Spleen (tissue), 11 donors: Measurements from ENCODE around the gene CACNA1C. TPM values are rescaled to one million over a fixed set of nuclear protein-coding genes. Genes with fewer than 3 reads are reported as not detected.

Experiments
- DNase-seq: peaks from one replicate; pipeline ENCODE4 v3.0.0-alpha.2; 2020
- H3K27ac ChIP-seq, 8 donors: fragments of 200-600 bp; sonication (generic) in 7 of 8; 1 replicate in 4 of 8; 2 replicates in 4 of 8; pipeline versions ENCODE4 v1.5.0 to v1.8.0; 2016 to 2021; ENCODE audit warnings: inconsistent platforms in 4 of 8, mild to moderate bottlenecking in 4 of 8, moderate library complexity in 1 of 8
- H3K27me3 ChIP-seq, 7 donors: fragments of 200-600 bp; sonication (generic) in 6 of 7; replicated peaks in 1 of 7; 1 replicate in 4 of 7; 2 replicates in 3 of 7; pipeline versions ENCODE4 v1.5.0 to v1.8.0; 2016 to 2021; ENCODE audit warnings: inconsistent platforms in 3 of 7, mild to moderate bottlenecking in 1 of 7
- H3K36me3 ChIP-seq, 6 donors: fragments of 200-600 bp; sonication (generic) in 5 of 6; 1 replicate in 4 of 6; 2 replicates in 2 of 6; pipeline versions ENCODE4 v1.5.0 to v1.8.0; 2016 to 2021; ENCODE audit warnings: inconsistent platforms in 2 of 6
- H3K4me1 ChIP-seq, 6 donors: fragments of 200-600 bp; sonication (generic) in 5 of 6; 1 replicate in 3 of 6; 2 replicates in 3 of 6; pipeline versions ENCODE4 v1.5.0 to v1.8.0; 2016 to 2021; ENCODE audit warnings: inconsistent platforms in 3 of 6
- H3K4me3 ChIP-seq, 8 donors: fragments of 200-600 bp; sonication (generic) in 7 of 8; 1 replicate in 4 of 8; 2 replicates in 4 of 8; pipeline versions ENCODE4 v1.5.0 to v1.8.0; 2016 to 2021; ENCODE audit warnings: inconsistent platforms in 4 of 8, mild to moderate bottlenecking in 4 of 8, moderate library complexity in 2 of 8
- H3K9me3 ChIP-seq, 8 donors: fragments of 200-600 bp; sonication (generic) in 7 of 8; 1 replicate in 4 of 8; 2 replicates in 4 of 8; pipeline versions ENCODE4 v1.5.0 to v1.8.0; 2016 to 2021; ENCODE audit warnings: inconsistent platforms in 4 of 8
- POLR2A ChIP-seq, 3 donors: fragments of 450-650 bp; IDR thresholded peaks; one replicate each; pipeline ENCODE4 v1.5.1; 2017; ENCODE audit warnings: antibody characterized with exemption in 3 of 3, mild to moderate bottlenecking in 1 of 3
- POLR2AphosphoS5 ChIP-seq, 3 donors: sonication (generic); formaldehyde crosslinking; IDR thresholded peaks; one replicate each; pipeline ENCODE4 v1.5.1; 2017; ENCODE audit warnings: antibody characterized with exemption in 3 of 3
- WGBS, 5 donors: extraction: QIAGEN DNeasy Blood & Tissue Kit in 3 of 5; methylation state at CpG; one replicate each; pipeline versions ENCODE4 v1.1.5 to v1.1.7; 2013 to 2018; 5-methylcytosine and 5-hydroxymethylcytosine counted together
- intact Hi-C: fragments of 100-400 bp; cut with DNase I; formaldehyde crosslinking; loops from one replicate; pipeline ENCODE4 v1.15.0; 2023; ENCODE audit warnings: low total_unique reads
- polyA plus RNA-seq, 3 donors: library from polyadenylated mRNA; stranded (reverse); fragments of 200-250 nt; gene quantifications; one replicate each; pipeline ENCODE4 v1.2.1, GENCODE V29; 2013
- total RNA-seq, 7 donors: library from RNA; depleted of rRNA in 3 of 7; stranded (reverse); fragments of >200 nt in 3 of 7; fragmentation: NEBNext Ultra II Directional in 4 of 7; extraction: Animal tissue kit (Norgen Biotek cat#: 25700) in 4 of 7; gene quantifications; one replicate each; pipeline versions ENCODE4 v1.1.0 to v1.2.1, GENCODE V29; 2016 to 2021
- TF ChIP-seq, protein P1 (sequence below), 11 experiments: fragments of 200-600 bp in 7 of 11; fragments of 450-650 bp in 4 of 11; sonication (generic) in 4 of 11; IDR thresholded peaks in 8 of 11; conservative IDR thresholded peaks in 3 of 11; 1 replicate in 7 of 11; 2 replicates in 4 of 11; pipeline versions ENCODE4 v1.4.0 to v1.8.0; 2016 to 2021; ENCODE audit warnings: antibody characterized with exemption in 11 of 11, inconsistent platforms in 4 of 11, mild to moderate bottlenecking in 1 of 11
- donor health status: healthy with polysubstance abuse.
- donor health status: DM: no; HTN: no; CAD: no; lungs with moderate emphysema.
- donor health status: DM: no; HTN: no; CAD: no.
- donor health status: Bipolar disorder and iron deficiency.
- donor health status: healthy.
- donor health status: DM: no; HTN: no; CAD: no.
- donor health status: DM: yes; HTN: yes; CAD: no.

CACNA1C gene
- total and polyA plus RNA-seq, 10 donors: 0.67 to 27.6 (median 18.4) TPM

- peaks cover 0 to 27% (median 0%) of the 10 kb centered on the region in 7 donors for H3K27me3 ChIP-seq
- H3K4me3 ChIP-seq: no peak overlapping the region
- WGBS, 5 donors: 87 to 99% (median 96%) methylated on average over 15 of the region's 15 CpGs
- H3K9me3 ChIP-seq: no peaks in the 10 kb centered on the region
- TF ChIP-seq, protein P1, sequence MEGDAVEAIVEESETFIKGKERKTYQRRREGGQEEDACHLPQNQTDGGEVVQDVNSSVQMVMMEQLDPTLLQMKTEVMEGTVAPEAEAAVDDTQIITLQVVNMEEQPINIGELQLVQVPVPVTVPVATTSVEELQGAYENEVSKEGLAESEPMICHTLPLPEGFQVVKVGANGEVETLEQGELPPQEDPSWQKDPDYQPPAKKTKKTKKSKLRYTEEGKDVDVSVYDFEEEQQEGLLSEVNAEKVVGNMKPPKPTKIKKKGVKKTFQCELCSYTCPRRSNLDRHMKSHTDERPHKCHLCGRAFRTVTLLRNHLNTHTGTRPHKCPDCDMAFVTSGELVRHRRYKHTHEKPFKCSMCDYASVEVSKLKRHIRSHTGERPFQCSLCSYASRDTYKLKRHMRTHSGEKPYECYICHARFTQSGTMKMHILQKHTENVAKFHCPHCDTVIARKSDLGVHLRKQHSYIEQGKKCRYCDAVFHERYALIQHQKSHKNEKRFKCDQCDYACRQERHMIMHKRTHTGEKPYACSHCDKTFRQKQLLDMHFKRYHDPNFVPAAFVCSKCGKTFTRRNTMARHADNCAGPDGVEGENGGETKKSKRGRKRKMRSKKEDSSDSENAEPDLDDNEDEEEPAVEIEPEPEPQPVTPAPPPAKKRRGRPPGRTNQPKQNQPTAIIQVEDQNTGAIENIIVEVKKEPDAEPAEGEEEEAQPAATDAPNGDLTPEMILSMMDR (IDR thresholded peaks at IDR 0.05 in 8 of 11, conservative IDR thresholded peaks at IDR 0.05 in 3 of 11): no peak
- no peak for TF ChIP-seq POLR2A (IDR thresholded peaks at IDR 0.05)
- TF ChIP-seq POLR2AphosphoS5 (IDR thresholded peaks at IDR 0.05): no peak
- H3K27ac ChIP-seq: peak overlapping the region in 1 of 8 donors; percentile 66
- no peaks in the 10 kb centered on the region for H3K36me3 ChIP-seq
- DNase-seq: no peak
- H3K4me1 ChIP-seq: peaks cover 0 to 48% (median 15%) of the 10 kb centered on the region in 6 donors
- intact Hi-C loops: no loop called here
These were observed 451.8 kb downstream of the CACNA1C start for GRCh38 chr12:2504577-2504976.

GRCh38 chr12:2507814-2508213 lies 455.0 kb downstream of the CACNA1C start:
- Histone ChIP-seq H3K27ac (peak overlapping the region in 5 of 8 donors; percentile 0 to 63 (median 42)), H3K36me3 (no peaks in the 10 kb centered on the region), H3K9me3 (no peaks in the 10 kb centered on the region), H3K4me3 (no peak overlapping the region), H3K4me1 (peaks cover 0 to 34% (median 4%) of the 10 kb centered on the region in 6 donors), H3K27me3 (peaks cover 0 to under 1% (median 0%) of the 10 kb centered on the region in 7 donors)
- 75 to 80% (median 79%) methylated on average over 7 of the region's 7 CpGs for WGBS, 5 donors
- TF ChIP-seq, protein P1 (IDR thresholded peaks at IDR 0.05 in 8 of 11, conservative IDR thresholded peaks at IDR 0.05 in 3 of 11): no peak
- TF ChIP-seq POLR2A (IDR thresholded peaks at IDR 0.05): no peak
- TF ChIP-seq POLR2AphosphoS5 (IDR thresholded peaks at IDR 0.05): peak in 2 of 3 donors; percentile 41 to 47
- no peak for DNase-seq
- intact Hi-C loops: no loop called here

GRCh38 chr12:2509137-2509536 lies 456.4 kb downstream of the CACNA1C start:
- H3K36me3 ChIP-seq: no peaks in the 10 kb centered on the region
- intact Hi-C loops: no loop called here
- H3K27ac ChIP-seq: no peak overlapping the region
- WGBS, 5 donors: 76 to 91% (median 81%) methylated on average over 5 of the region's 5 CpGs
- H3K4me1 ChIP-seq: peaks cover 0 to 22% (median 0%) of the 10 kb centered on the region in 6 donors
- H3K4me3 ChIP-seq: no peak overlapping the region
- TF ChIP-seq, protein P1 (IDR thresholded peaks at IDR 0.05 in 8 of 11, conservative IDR thresholded peaks at IDR 0.05 in 3 of 11): no peak
- TF ChIP-seq POLR2AphosphoS5 (IDR thresholded peaks at IDR 0.05) (no peak), POLR2A (IDR thresholded peaks at IDR 0.05) (no peak)
- no peak for DNase-seq
- no peaks in the 10 kb centered on the region for H3K9me3 ChIP-seq
- no peaks in the 10 kb centered on the region for H3K27me3 ChIP-seq

DNA sequence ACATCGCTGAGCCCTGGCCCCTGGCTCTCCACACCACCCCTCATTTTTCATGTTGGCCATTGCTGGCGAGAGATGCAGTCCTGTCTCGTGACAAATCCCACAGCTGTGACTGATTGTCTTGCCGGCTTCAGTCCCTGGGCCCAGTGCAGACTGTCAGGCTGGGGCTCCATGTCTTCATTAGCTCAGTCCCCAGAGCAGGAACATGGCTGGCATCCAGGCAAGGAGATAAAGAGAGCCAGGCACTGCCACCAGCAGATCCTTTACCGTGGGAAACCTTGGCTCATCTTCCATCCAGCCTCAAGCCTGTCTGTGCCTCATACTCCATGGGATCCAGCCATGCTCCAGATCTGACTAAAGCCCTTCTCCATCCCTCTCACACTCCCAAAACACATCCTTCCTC lies 457.3 kb downstream of the CACNA1C start:
- H3K36me3 ChIP-seq: no peaks in the 10 kb centered on the region
- no peak overlapping the region for H3K4me3 ChIP-seq
- H3K27me3 ChIP-seq: no peaks in the 10 kb centered on the region
- no peak overlapping the region for H3K27ac ChIP-seq
- 86 to 92% (median 90%) methylated on average over 4 to 5 of the region's 5 CpGs for WGBS, 5 donors
- H3K4me1 ChIP-seq: peaks cover 0 to 22% (median 0%) of the 10 kb centered on the region in 6 donors
- H3K9me3 ChIP-seq: no peaks in the 10 kb centered on the region
- no peak for DNase-seq
- TF ChIP-seq, protein P1 (IDR thresholded peaks at IDR 0.05 in 8 of 11, conservative IDR thresholded peaks at IDR 0.05 in 3 of 11): no peak
- TF ChIP-seq POLR2AphosphoS5 (IDR thresholded peaks at IDR 0.05): no peak
- no peak for TF ChIP-seq POLR2A (IDR thresholded peaks at IDR 0.05)
- intact Hi-C loops: no loop called here
